ENCODE measurements around the gene ECM2. TPM values are rescaled to one million over a fixed set of nuclear protein-coding genes. Genes with fewer than 3 reads are reported as not detected.
"Not testable (repeated sequence)": the region's sequence is repeated elsewhere in the genome, so short reads cannot be mapped to it uniquely, and the experiment has no call there.

ECM2 gene
- total RNA-seq (1.3 TPM), polyA plus RNA-seq (3.5 TPM)
- long read RNA-seq, donor 1: 0 reads
- long read RNA-seq, donor 2: 0 reads
- long read RNA-seq, donor 3, partial matches to known transcripts: 0 of 1 reads
- long read RNA-seq, donor 3, other reads (novel, unspliced or antisense): 0 of 1 reads
- long read RNA-seq, donor 4: 0 reads
- long read RNA-seq, donor 5: 0 reads
- long read RNA-seq, donor 6, partial matches to known transcripts: 0 of 1 reads
- long read RNA-seq, donor 6, other reads (novel, unspliced or antisense): 0 of 1 reads
- long read RNA-seq, donor 7: 0 reads
- long read RNA-seq, donor 8: 0 reads
- long read RNA-seq, donor 9: 0 reads
- long read RNA-seq, donor 10: 0 reads

DNA sequence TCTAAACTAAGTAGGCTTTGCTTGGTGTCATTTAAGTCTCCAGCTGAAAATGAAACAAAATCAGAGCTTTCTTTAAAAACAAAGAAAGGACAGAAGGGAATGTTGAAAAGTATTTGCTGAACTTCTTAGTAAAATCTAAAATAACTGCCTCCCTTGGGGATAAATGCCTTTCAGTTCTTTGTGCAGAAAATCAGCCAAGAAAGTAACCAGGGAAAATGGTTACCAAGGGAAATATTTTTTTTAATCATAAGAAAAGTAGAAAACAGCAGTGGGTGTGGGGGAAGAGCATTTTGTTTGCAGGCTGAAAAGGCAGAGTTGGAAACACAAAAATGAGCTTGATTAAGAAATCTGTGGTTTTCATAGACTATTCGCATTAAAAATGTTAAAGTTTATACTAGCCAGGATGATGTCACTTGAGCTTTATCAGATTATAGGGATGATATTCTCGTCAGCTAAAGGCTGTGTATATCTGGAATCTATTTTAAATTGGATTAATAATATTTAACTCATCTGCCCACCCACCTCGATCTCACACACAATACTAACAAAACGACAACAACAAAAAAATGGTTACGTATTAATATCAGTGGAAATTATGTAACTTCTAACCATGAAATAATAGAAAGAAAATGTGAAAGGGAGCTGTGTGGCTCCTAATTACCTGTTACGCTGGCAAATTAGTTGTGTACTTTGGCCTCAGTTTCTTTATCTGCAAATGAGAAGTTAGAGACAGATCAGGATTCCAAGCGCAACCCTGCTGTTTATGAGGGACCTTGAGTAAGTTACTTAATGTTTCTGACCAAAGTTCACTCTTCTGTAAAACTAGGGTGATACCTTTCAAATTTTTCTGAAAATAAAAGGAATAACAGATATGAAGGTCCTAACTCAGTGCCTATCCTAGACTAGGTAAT, at the start of gene ECM2:
Gene ECM2 (minus strand): TSS at position 51 of the 911 bp plus-strand sequence. CDS start 13,124 bp downstream, outside the sequence.
- Histone ChIP-seq H3K27me3 (ENCODE audit: control insufficient read depth in 2 of 2, insufficient read depth in 1 of 2, low read length in 1 of 2) (no peaks in the 10 kb centered on the region), H3K9me3 (ENCODE audit: control insufficient read depth in 2 of 2, insufficient read depth in 1 of 2, low read length in 1 of 2) (no peaks in the 10 kb centered on the region), H3K27ac (ENCODE audit: low read depth in 1 of 2, low read length in 1 of 2) (peak within 1 kb of the TSS in 1 of 2 donors; percentile 52), H3K36me3 (ENCODE audit: control insufficient read depth in 2 of 2, insufficient read depth in 2 of 2, low read length in 1 of 2) (no peaks in the 10 kb centered on the region), H3K4me3 (ENCODE audit: low read length in 2 of 2) (no peak within 1 kb of the TSS), H3K4me1 (ENCODE audit: control insufficient read depth in 2 of 2, insufficient read depth in 2 of 2, low read length in 2 of 2) (no peaks in the 10 kb centered on the region)
- no peak for DNase-seq (ENCODE audit: low read depth in 6 of 9, low spot score in 9 of 9)
- 94% methylated on average over 7 of the region's 7 CpGs for WGBS

DNA sequence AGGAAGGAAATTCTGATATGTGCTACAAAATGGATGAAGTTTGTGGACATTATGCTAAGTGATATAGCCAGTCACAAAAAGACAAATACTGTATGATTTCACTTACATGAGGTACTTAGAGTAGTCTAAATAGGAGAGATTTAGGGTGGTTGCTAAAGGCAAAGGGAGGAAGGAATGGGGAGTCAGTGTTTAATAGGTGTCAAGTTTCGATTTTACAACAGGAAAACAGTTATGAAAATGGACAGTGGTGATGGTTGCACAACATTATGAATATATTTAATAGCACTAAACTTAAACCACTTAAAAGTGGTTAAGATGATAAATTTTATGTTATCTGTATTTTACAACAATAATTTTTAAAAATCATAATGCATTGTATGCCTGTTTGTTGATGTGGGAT, 40.4 kb upstream of the ECM2 start:
- 88% methylated on average over 1 of the region's 1 CpG for WGBS
- Histone ChIP-seq H3K36me3 (ENCODE audit: control insufficient read depth in 2 of 2, insufficient read depth in 2 of 2, low read length in 1 of 2) (no peaks in the 10 kb centered on the region), H3K4me3 (ENCODE audit: low read length in 2 of 2) (no peak overlapping the region), H3K27me3 (ENCODE audit: control insufficient read depth in 2 of 2, insufficient read depth in 1 of 2, low read length in 1 of 2) (no peaks in the 10 kb centered on the region), H3K4me1 (ENCODE audit: control insufficient read depth in 2 of 2, insufficient read depth in 2 of 2, low read length in 2 of 2) (no peaks in the 10 kb centered on the region), H3K27ac (ENCODE audit: low read depth in 1 of 2, low read length in 1 of 2) (no peak overlapping the region), H3K9me3 (ENCODE audit: control insufficient read depth in 2 of 2, insufficient read depth in 1 of 2, low read length in 1 of 2) (peaks cover 0 to 3% of the 10 kb centered on the region in 2 donors)
- no peak for DNase-seq (ENCODE audit: low read depth in 6 of 9, low spot score in 9 of 9)

DNA sequence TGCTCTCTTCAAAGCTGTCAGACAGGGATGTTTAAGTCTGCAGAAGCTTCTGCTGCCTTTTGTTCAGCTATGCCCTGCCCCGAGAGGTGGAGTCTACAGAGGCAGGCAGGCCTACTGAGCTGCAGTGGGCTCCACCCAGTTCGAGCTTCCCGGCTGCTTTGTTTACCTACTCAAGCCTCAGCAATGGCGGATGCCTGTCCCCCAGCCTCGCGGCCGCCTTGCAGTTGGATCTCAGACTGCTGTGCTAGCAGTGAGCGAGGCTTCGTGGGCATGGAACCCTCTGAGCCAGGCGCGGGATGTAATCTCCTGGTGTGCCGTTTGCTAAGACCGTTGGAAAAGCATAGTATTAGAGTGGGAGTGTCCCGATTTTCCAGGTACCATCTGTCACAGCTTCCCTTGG, 37.8 kb upstream of the ECM2 start:
- not testable (repeated sequence) for H3K9me3 ChIP-seq (ENCODE audit: control insufficient read depth in 2 of 2, insufficient read depth in 1 of 2, low read length in 1 of 2); DNase-seq (ENCODE audit: low read depth in 6 of 9, low spot score in 9 of 9); H3K4me3 ChIP-seq (ENCODE audit: low read length in 2 of 2); H3K27me3 ChIP-seq (ENCODE audit: control insufficient read depth in 2 of 2, insufficient read depth in 1 of 2, low read length in 1 of 2); H3K4me1 ChIP-seq (ENCODE audit: control insufficient read depth in 2 of 2, insufficient read depth in 2 of 2, low read length in 2 of 2); H3K27ac ChIP-seq (ENCODE audit: low read depth in 1 of 2, low read length in 1 of 2); H3K36me3 ChIP-seq (ENCODE audit: control insufficient read depth in 2 of 2, insufficient read depth in 2 of 2, low read length in 1 of 2)
- 98% methylated on average over 14 of the region's 14 CpGs for WGBS

GRCh38 chr9:92571871-92572270, 36.1 kb upstream of the ECM2 start:
- H3K27ac ChIP-seq (ENCODE audit: low read depth in 1 of 2, low read length in 1 of 2); H3K9me3 ChIP-seq (ENCODE audit: control insufficient read depth in 2 of 2, insufficient read depth in 1 of 2, low read length in 1 of 2); DNase-seq (ENCODE audit: low read depth in 6 of 9, low spot score in 9 of 9); H3K4me1 ChIP-seq (ENCODE audit: control insufficient read depth in 2 of 2, insufficient read depth in 2 of 2, low read length in 2 of 2); H3K36me3 ChIP-seq (ENCODE audit: control insufficient read depth in 2 of 2, insufficient read depth in 2 of 2, low read length in 1 of 2); H3K4me3 ChIP-seq (ENCODE audit: low read length in 2 of 2); H3K27me3 ChIP-seq (ENCODE audit: control insufficient read depth in 2 of 2, insufficient read depth in 1 of 2, low read length in 1 of 2): not testable (repeated sequence)
- 93% methylated on average over 2 of the region's 2 CpGs for WGBS

- Histone ChIP-seq H3K4me1 (ENCODE audit: control insufficient read depth in 2 of 2, insufficient read depth in 2 of 2, low read length in 2 of 2) (no peaks in the 10 kb centered on the region), H3K27ac (ENCODE audit: low read depth in 1 of 2, low read length in 1 of 2) (no peak overlapping the region), H3K27me3 (ENCODE audit: control insufficient read depth in 2 of 2, insufficient read depth in 1 of 2, low read length in 1 of 2) (no peaks in the 10 kb centered on the region), H3K4me3 (ENCODE audit: low read length in 2 of 2) (no peak overlapping the region), H3K36me3 (ENCODE audit: control insufficient read depth in 2 of 2, insufficient read depth in 2 of 2, low read length in 1 of 2) (no peaks in the 10 kb centered on the region), H3K9me3 (ENCODE audit: control insufficient read depth in 2 of 2, insufficient read depth in 1 of 2, low read length in 1 of 2) (no peaks in the 10 kb centered on the region)
- 94% methylated on average over 2 of the region's 2 CpGs for WGBS
- no peak for DNase-seq (ENCODE audit: low read depth in 6 of 9, low spot score in 9 of 9)
Measured at GRCh38 chr9:92564982-92565381, 29.2 kb upstream of the ECM2 start.

DNA sequence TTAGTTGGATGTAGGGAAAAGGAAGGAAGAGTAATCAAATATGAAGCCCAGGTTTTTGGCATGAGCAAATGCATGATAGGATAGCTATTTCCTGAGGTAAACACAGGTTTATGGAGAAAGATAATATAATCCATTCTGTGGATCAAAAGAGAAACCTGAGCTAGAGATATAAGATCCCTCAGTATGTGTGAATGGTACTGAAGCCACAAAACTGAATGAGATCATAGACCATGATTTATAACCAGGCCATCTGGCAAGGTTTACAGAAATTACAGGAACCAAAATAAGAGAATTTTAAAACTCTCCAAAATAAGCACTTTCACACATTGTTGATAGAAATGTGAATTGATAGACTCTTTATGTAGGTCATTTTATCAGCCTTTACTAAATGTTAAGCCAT, 28.7 kb upstream of the ECM2 start:
- Histone ChIP-seq H3K27ac (ENCODE audit: low read depth in 1 of 2, low read length in 1 of 2) (peak overlapping the region in 1 of 2 donors; percentile 7), H3K36me3 (ENCODE audit: control insufficient read depth in 2 of 2, insufficient read depth in 2 of 2, low read length in 1 of 2) (no peaks in the 10 kb centered on the region), H3K9me3 (ENCODE audit: control insufficient read depth in 2 of 2, insufficient read depth in 1 of 2, low read length in 1 of 2) (no peaks in the 10 kb centered on the region), H3K4me3 (ENCODE audit: low read length in 2 of 2) (no peak overlapping the region), H3K27me3 (ENCODE audit: control insufficient read depth in 2 of 2, insufficient read depth in 1 of 2, low read length in 1 of 2) (no peaks in the 10 kb centered on the region), H3K4me1 (ENCODE audit: control insufficient read depth in 2 of 2, insufficient read depth in 2 of 2, low read length in 2 of 2) (no peaks in the 10 kb centered on the region)
- no peak for DNase-seq (ENCODE audit: low read depth in 6 of 9, low spot score in 9 of 9)

GRCh38 chr9:92563116-92564100, 27.6 kb upstream of the ECM2 start:
- H3K27me3 ChIP-seq (ENCODE audit: control insufficient read depth in 2 of 2, insufficient read depth in 1 of 2, low read length in 1 of 2): no peaks in the 10 kb centered on the region
- WGBS: 96% methylated on average over 3 of the region's 3 CpGs
- H3K4me1 ChIP-seq (ENCODE audit: control insufficient read depth in 2 of 2, insufficient read depth in 2 of 2, low read length in 2 of 2): no peaks in the 10 kb centered on the region
- H3K4me3 ChIP-seq (ENCODE audit: low read length in 2 of 2): no peak overlapping the region
- H3K36me3 ChIP-seq (ENCODE audit: control insufficient read depth in 2 of 2, insufficient read depth in 2 of 2, low read length in 1 of 2): no peaks in the 10 kb centered on the region
- no peak for DNase-seq (ENCODE audit: low read depth in 6 of 9, low spot score in 9 of 9)
- no peaks in the 10 kb centered on the region for H3K9me3 ChIP-seq (ENCODE audit: control insufficient read depth in 2 of 2, insufficient read depth in 1 of 2, low read length in 1 of 2)
- no peak overlapping the region for H3K27ac ChIP-seq (ENCODE audit: low read depth in 1 of 2, low read length in 1 of 2)

DNA sequence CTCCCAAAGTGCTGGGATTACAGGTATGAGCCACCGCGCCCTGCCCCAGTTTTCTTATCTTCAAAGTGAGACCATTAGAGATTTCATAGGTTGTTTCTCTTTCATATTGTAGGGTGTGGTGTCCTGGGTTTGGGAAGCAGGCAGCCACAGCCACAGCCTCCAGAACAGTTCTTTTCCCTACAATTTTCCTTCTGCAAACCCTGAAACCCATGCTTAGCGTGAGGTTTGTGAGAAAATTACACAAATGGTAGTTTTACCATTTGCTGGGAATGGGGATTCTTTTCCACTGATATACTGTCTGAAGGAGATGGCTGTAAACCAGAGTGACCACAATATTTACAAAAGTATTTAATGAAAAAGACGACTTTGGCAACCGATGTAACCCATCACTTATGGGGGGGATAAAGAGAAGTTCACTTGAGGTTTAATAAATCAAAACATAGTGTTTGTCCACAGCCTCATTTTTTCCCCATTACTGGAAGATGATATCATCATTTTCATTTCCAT, 26.7 kb upstream of the ECM2 start:
- H3K27me3 ChIP-seq (ENCODE audit: control insufficient read depth in 2 of 2, insufficient read depth in 1 of 2, low read length in 1 of 2): no peaks in the 10 kb centered on the region
- WGBS: 97% methylated on average over 5 of the region's 5 CpGs
- no peaks in the 10 kb centered on the region for H3K9me3 ChIP-seq (ENCODE audit: control insufficient read depth in 2 of 2, insufficient read depth in 1 of 2, low read length in 1 of 2)
- no peak overlapping the region for H3K27ac ChIP-seq (ENCODE audit: low read depth in 1 of 2, low read length in 1 of 2)
- H3K36me3 ChIP-seq (ENCODE audit: control insufficient read depth in 2 of 2, insufficient read depth in 2 of 2, low read length in 1 of 2): no peaks in the 10 kb centered on the region
- H3K4me1 ChIP-seq (ENCODE audit: control insufficient read depth in 2 of 2, insufficient read depth in 2 of 2, low read length in 2 of 2): no peaks in the 10 kb centered on the region
- no peak for DNase-seq (ENCODE audit: low read depth in 6 of 9, low spot score in 9 of 9)
- H3K4me3 ChIP-seq (ENCODE audit: low read length in 2 of 2): no peak overlapping the region
